LNCaP clone FGC (cell line): ENCODE results near the gene L3HYPDH.

Experiments
- DNase-seq: peaks from one replicate; pipeline ENCODE4 v3.0.0-alpha.2; 2011; ENCODE audit warnings: low read depth
- H3K4me3 ChIP-seq: 2 replicates; pipeline ENCODE4 v1.5.1; 2011; ENCODE audit warnings: mild to moderate bottlenecking, low read depth, low read length, control low read depth
- TF ChIP-seq, protein P1 (sequence below): IDR thresholded peaks from 2 replicates; pipeline ENCODE4 v1.5.1; 2012; ENCODE audit warnings: mild to moderate bottlenecking; ENCODE audit not compliant: control insufficient read depth, insufficient read depth; ENCODE audit errors: extremely low read depth

Gene L3HYPDH

DNA sequence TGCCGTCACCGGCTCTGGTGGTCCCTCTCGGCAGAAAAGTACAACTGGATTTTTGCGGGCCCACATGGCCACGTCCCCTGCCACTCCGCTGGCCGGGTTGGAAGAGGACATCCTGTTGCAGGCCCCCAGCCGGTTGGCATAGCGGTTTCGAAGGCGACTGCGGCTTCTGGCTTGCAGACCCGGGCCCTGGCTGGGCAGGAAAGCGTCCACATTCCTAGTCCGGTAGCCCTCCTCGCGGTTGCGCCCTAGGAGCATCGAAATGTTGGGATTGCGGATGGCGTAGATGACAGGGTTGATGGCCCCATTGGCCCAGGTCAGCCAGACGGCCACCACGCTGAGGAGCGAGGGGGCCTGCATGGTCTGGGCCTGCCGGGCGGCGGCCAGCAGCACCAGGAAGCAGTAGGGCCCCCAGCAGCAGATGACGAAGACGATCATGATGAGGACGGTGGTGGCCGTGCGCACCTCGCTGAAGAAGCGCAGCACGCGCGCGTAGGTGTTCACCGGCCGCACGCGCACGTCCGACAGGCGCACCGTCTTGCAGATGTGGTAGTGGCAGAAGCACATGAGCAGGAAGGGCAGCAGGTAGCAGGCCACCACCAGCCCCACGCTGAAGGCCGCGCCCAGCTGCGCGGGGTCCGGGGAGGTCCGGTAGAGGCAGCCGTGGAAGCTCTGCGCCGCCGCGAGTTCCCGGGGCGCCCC lies 20.3 kb downstream of the L3HYPDH start:
- DNase-seq: no peak
- TF ChIP-seq, protein P1, sequence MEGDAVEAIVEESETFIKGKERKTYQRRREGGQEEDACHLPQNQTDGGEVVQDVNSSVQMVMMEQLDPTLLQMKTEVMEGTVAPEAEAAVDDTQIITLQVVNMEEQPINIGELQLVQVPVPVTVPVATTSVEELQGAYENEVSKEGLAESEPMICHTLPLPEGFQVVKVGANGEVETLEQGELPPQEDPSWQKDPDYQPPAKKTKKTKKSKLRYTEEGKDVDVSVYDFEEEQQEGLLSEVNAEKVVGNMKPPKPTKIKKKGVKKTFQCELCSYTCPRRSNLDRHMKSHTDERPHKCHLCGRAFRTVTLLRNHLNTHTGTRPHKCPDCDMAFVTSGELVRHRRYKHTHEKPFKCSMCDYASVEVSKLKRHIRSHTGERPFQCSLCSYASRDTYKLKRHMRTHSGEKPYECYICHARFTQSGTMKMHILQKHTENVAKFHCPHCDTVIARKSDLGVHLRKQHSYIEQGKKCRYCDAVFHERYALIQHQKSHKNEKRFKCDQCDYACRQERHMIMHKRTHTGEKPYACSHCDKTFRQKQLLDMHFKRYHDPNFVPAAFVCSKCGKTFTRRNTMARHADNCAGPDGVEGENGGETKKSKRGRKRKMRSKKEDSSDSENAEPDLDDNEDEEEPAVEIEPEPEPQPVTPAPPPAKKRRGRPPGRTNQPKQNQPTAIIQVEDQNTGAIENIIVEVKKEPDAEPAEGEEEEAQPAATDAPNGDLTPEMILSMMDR: no peak
- H3K4me3 ChIP-seq: no peak overlapping the region

DNA sequence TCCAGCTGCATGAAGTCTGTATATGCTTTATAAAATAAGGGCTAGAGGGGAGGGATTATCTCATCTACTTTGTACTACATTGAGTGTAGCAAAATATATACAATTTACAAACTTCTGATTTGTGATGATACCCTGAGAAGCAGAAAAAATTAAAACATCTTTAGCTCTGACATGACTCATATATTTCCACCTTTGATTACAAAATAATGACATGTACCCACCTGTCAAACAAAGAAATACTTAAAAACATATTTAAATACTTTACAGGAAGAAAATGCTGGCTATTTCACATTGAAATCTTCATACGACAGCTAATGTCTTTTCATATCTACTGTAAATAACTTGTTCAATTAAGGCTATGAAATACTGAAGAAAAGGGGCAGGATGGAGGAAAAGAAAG lies 22.3 kb downstream of the L3HYPDH start:
- TF ChIP-seq, protein P1: no peak
- no peak for DNase-seq
- H3K4me3 ChIP-seq: no peak overlapping the region

- TF ChIP-seq, protein P1: no peak
- H3K4me3 ChIP-seq: no peak overlapping the region
- no peak for DNase-seq
Measured at GRCh38 chr14:59460378-59460777, 23.8 kb downstream of the L3HYPDH start.

- DNase-seq: no peak
- TF ChIP-seq, protein P1: no peak
- no peak overlapping the region for H3K4me3 ChIP-seq
Measured at GRCh38 chr14:59458486-59458885, 25.7 kb downstream of the L3HYPDH start.

GRCh38 chr14:59455411-59455810 lies 28.8 kb downstream of the L3HYPDH start:
- TF ChIP-seq, protein P1: no peak
- no peak overlapping the region for H3K4me3 ChIP-seq
- DNase-seq: no peak

GRCh38 chr14:59454139-59454538 lies 30.1 kb downstream of the L3HYPDH start:
- DNase-seq: no peak
- no peak overlapping the region for H3K4me3 ChIP-seq
- TF ChIP-seq, protein P1: no peak

GRCh38 chr14:59451849-59452248 lies 32.4 kb downstream of the L3HYPDH start:
- TF ChIP-seq, protein P1: no peak
- DNase-seq: no peak
- H3K4me3 ChIP-seq: no peak overlapping the region
